ENCODE measurements around the gene ZNF521. TPM values are rescaled to one million over a fixed set of nuclear protein-coding genes. Genes with fewer than 3 reads are reported as not detected.

Gene ZNF521
- total RNA-seq, 1 experiment from 2014 or later, result not detected

- Histone ChIP-seq H3K27ac (ENCODE audit: low read length) (no peak overlapping the region), H3K36me3 (ENCODE audit: insufficient read depth, low read length) (no peaks in the 10 kb centered on the region), H3K79me2 (ENCODE audit: low read length) (no peaks in the 10 kb centered on the region), H3K27me3 (ENCODE audit: low read length) (no peaks in the 10 kb centered on the region), H3K4me2 (ENCODE audit: low read depth, low read length, poor library complexity, severe bottlenecking) (no peak overlapping the region), H3K9ac (ENCODE audit: low read length) (no peak overlapping the region), H3K4me1 (ENCODE audit: low read length) (no peaks in the 10 kb centered on the region), H3K9me2 (replicated peaks; ENCODE audit: insufficient read depth, low read length) (no peaks in the 10 kb centered on the region), H3K4me3 (ENCODE audit: low read length) (no peak overlapping the region), H4K20me1 (ENCODE audit: insufficient read depth, low read depth, low read length) (no peaks in the 10 kb centered on the region), H3K9me3 (ENCODE audit: low read length) (no peaks in the 10 kb centered on the region), H2AFZ (ENCODE audit: low read length) (no peak overlapping the region)
- DNase-seq, result no peak
Observed at GRCh38 chr18:25097057-25097456, 254.9 kb downstream of the ZNF521 start.

- H4K20me1 ChIP-seq (ENCODE audit: insufficient read depth, low read depth, low read length), result no peaks in the 10 kb centered on the region
- no peaks in the 10 kb centered on the region for H3K4me1 ChIP-seq (ENCODE audit: low read length)
- no peaks in the 10 kb centered on the region for H3K79me2 ChIP-seq (ENCODE audit: low read length)
- no peak overlapping the region for H2AFZ ChIP-seq (ENCODE audit: low read length)
- no peak overlapping the region for H3K4me3 ChIP-seq (ENCODE audit: low read length)
- H3K36me3 ChIP-seq (ENCODE audit: insufficient read depth, low read length), result no peaks in the 10 kb centered on the region
- no peaks in the 10 kb centered on the region for H3K9me3 ChIP-seq (ENCODE audit: low read length)
- no peak overlapping the region for H3K9ac ChIP-seq (ENCODE audit: low read length)
- no peaks in the 10 kb centered on the region for H3K9me2 ChIP-seq (replicated peaks; ENCODE audit: insufficient read depth, low read length)
- no peak for DNase-seq
- no peak overlapping the region for H3K4me2 ChIP-seq (ENCODE audit: low read depth, low read length, poor library complexity, severe bottlenecking)
- no peaks in the 10 kb centered on the region for H3K27me3 ChIP-seq (ENCODE audit: low read length)
- H3K27ac ChIP-seq (ENCODE audit: low read length), result no peak overlapping the region
Observed at GRCh38 chr18:25093141-25093540, 258.8 kb downstream of the ZNF521 start.

- no peak overlapping the region for H2AFZ ChIP-seq (ENCODE audit: low read length)
- H3K79me2 ChIP-seq (ENCODE audit: low read length), result no peaks in the 10 kb centered on the region
- H3K9me2 ChIP-seq (replicated peaks; ENCODE audit: insufficient read depth, low read length), result no peaks in the 10 kb centered on the region
- no peaks in the 10 kb centered on the region for H3K27me3 ChIP-seq (ENCODE audit: low read length)
- H3K27ac ChIP-seq (ENCODE audit: low read length), result no peak overlapping the region
- no peaks in the 10 kb centered on the region for H3K4me1 ChIP-seq (ENCODE audit: low read length)
- H3K4me2 ChIP-seq (ENCODE audit: low read depth, low read length, poor library complexity, severe bottlenecking), result no peak overlapping the region
- no peak overlapping the region for H3K9ac ChIP-seq (ENCODE audit: low read length)
- no peaks in the 10 kb centered on the region for H3K9me3 ChIP-seq (ENCODE audit: low read length)
- no peaks in the 10 kb centered on the region for H3K36me3 ChIP-seq (ENCODE audit: insufficient read depth, low read length)
- H4K20me1 ChIP-seq (ENCODE audit: insufficient read depth, low read depth, low read length), result no peaks in the 10 kb centered on the region
- DNase-seq, result no peak
- H3K4me3 ChIP-seq (ENCODE audit: low read length), result no peak overlapping the region
Observed at GRCh38 chr18:25089470-25089869, 262.5 kb downstream of the ZNF521 start.

GRCh38 chr18:25086876-25087275, 265.1 kb downstream of the ZNF521 start:
- Histone ChIP-seq H3K27me3 (ENCODE audit: low read length) (no peaks in the 10 kb centered on the region), H4K20me1 (ENCODE audit: insufficient read depth, low read depth, low read length) (no peaks in the 10 kb centered on the region)
- DNase-seq, result no peak

GRCh38 chr18:25081001-25081400, 271.0 kb downstream of the ZNF521 start:
- Histone ChIP-seq H3K36me3 (ENCODE audit: insufficient read depth, low read length) (no peaks in the 10 kb centered on the region), H3K9ac (ENCODE audit: low read length) (no peak overlapping the region), H3K4me3 (ENCODE audit: low read length) (no peak overlapping the region), H3K79me2 (ENCODE audit: low read length) (no peaks in the 10 kb centered on the region), H4K20me1 (ENCODE audit: insufficient read depth, low read depth, low read length) (no peaks in the 10 kb centered on the region), H3K9me3 (ENCODE audit: low read length) (no peaks in the 10 kb centered on the region), H3K4me1 (ENCODE audit: low read length) (no peaks in the 10 kb centered on the region), H3K27me3 (ENCODE audit: low read length) (no peaks in the 10 kb centered on the region), H3K4me2 (ENCODE audit: low read depth, low read length, poor library complexity, severe bottlenecking) (no peak overlapping the region), H2AFZ (ENCODE audit: low read length) (no peak overlapping the region), H3K9me2 (replicated peaks; ENCODE audit: insufficient read depth, low read length) (no peaks in the 10 kb centered on the region), H3K27ac (ENCODE audit: low read length) (no peak overlapping the region)
- DNase-seq, result no peak

More at GRCh38 chr18:25086876-25087275, 265.1 kb downstream of the ZNF521 start:
- H3K79me2 ChIP-seq (ENCODE audit: low read length), result no peaks in the 10 kb centered on the region
- H3K4me2 ChIP-seq (ENCODE audit: low read depth, low read length, poor library complexity, severe bottlenecking), result no peak overlapping the region
- no peak overlapping the region for H2AFZ ChIP-seq (ENCODE audit: low read length)
- H3K4me3 ChIP-seq (ENCODE audit: low read length), result no peak overlapping the region
- no peaks in the 10 kb centered on the region for H3K9me3 ChIP-seq (ENCODE audit: low read length)
- H3K9me2 ChIP-seq (replicated peaks; ENCODE audit: insufficient read depth, low read length), result no peaks in the 10 kb centered on the region
- no peak overlapping the region for H3K27ac ChIP-seq (ENCODE audit: low read length)
- no peaks in the 10 kb centered on the region for H3K36me3 ChIP-seq (ENCODE audit: insufficient read depth, low read length)
- no peaks in the 10 kb centered on the region for H3K4me1 ChIP-seq (ENCODE audit: low read length)
- H3K9ac ChIP-seq (ENCODE audit: low read length), result no peak overlapping the region

GRCh38 chr18:25080211-25080610, 271.8 kb downstream of the ZNF521 start:
- Histone ChIP-seq H3K9me3 (ENCODE audit: low read length) (no peaks in the 10 kb centered on the region), H3K79me2 (ENCODE audit: low read length) (no peaks in the 10 kb centered on the region), H3K4me1 (ENCODE audit: low read length) (no peaks in the 10 kb centered on the region), H3K36me3 (ENCODE audit: insufficient read depth, low read length) (no peaks in the 10 kb centered on the region), H3K27ac (ENCODE audit: low read length) (no peak overlapping the region), H3K4me3 (ENCODE audit: low read length) (no peak overlapping the region), H3K9me2 (replicated peaks; ENCODE audit: insufficient read depth, low read length) (no peaks in the 10 kb centered on the region), H3K27me3 (ENCODE audit: low read length) (no peaks in the 10 kb centered on the region), H4K20me1 (ENCODE audit: insufficient read depth, low read depth, low read length) (no peaks in the 10 kb centered on the region), H3K4me2 (ENCODE audit: low read depth, low read length, poor library complexity, severe bottlenecking) (no peak overlapping the region), H2AFZ (ENCODE audit: low read length) (no peak overlapping the region), H3K9ac (ENCODE audit: low read length) (no peak overlapping the region)
- no peak for DNase-seq

- no peaks in the 10 kb centered on the region for H3K36me3 ChIP-seq (ENCODE audit: insufficient read depth, low read length)
- H3K27me3 ChIP-seq (ENCODE audit: low read length), result no peaks in the 10 kb centered on the region
- DNase-seq, result no peak
- no peak overlapping the region for H3K27ac ChIP-seq (ENCODE audit: low read length)
- no peak overlapping the region for H3K4me3 ChIP-seq (ENCODE audit: low read length)
- no peak overlapping the region for H2AFZ ChIP-seq (ENCODE audit: low read length)
- H3K9ac ChIP-seq (ENCODE audit: low read length), result no peak overlapping the region
- no peaks in the 10 kb centered on the region for H3K4me1 ChIP-seq (ENCODE audit: low read length)
- H4K20me1 ChIP-seq (ENCODE audit: insufficient read depth, low read depth, low read length), result no peaks in the 10 kb centered on the region
- H3K79me2 ChIP-seq (ENCODE audit: low read length), result no peaks in the 10 kb centered on the region
- no peaks in the 10 kb centered on the region for H3K9me2 ChIP-seq (replicated peaks; ENCODE audit: insufficient read depth, low read length)
- H3K4me2 ChIP-seq (ENCODE audit: low read depth, low read length, poor library complexity, severe bottlenecking), result no peak overlapping the region
- H3K9me3 ChIP-seq (ENCODE audit: low read length), result no peaks in the 10 kb centered on the region
Observed at GRCh38 chr18:25077944-25078723, 273.8 kb downstream of the ZNF521 start.

- Histone ChIP-seq H3K27ac (ENCODE audit: low read length) (no peak overlapping the region), H3K27me3 (ENCODE audit: low read length) (no peaks in the 10 kb centered on the region), H3K4me3 (ENCODE audit: low read length) (no peak overlapping the region), H3K4me2 (ENCODE audit: low read depth, low read length, poor library complexity, severe bottlenecking) (no peak overlapping the region), H3K4me1 (ENCODE audit: low read length) (no peaks in the 10 kb centered on the region), H3K9me2 (replicated peaks; ENCODE audit: insufficient read depth, low read length) (no peaks in the 10 kb centered on the region), H3K79me2 (ENCODE audit: low read length) (no peaks in the 10 kb centered on the region), H3K36me3 (ENCODE audit: insufficient read depth, low read length) (no peaks in the 10 kb centered on the region), H3K9ac (ENCODE audit: low read length) (no peak overlapping the region), H3K9me3 (ENCODE audit: low read length) (no peaks in the 10 kb centered on the region), H4K20me1 (ENCODE audit: insufficient read depth, low read depth, low read length) (no peaks in the 10 kb centered on the region), H2AFZ (ENCODE audit: low read length) (no peak overlapping the region)
- DNase-seq, result no peak
Observed at GRCh38 chr18:25077038-25077943, 274.7 kb downstream of the ZNF521 start.
